Thoracic aorta (tissue), 2 donors: ENCODE results near the gene PDGFRB. TPM values are rescaled to one million over a fixed set of nuclear protein-coding genes. Genes with fewer than 3 reads are reported as not detected.

Experiments used
- ATAC-seq: fragments of 150-250 bp; one replicate; pipeline ENCODE4 v1.8.0; 2017; ENCODE audit warnings: low read depth; ENCODE audit not compliant: insufficient number of reproducible peaks, low FRiP score
- DNase-seq: peaks from one replicate; pipeline ENCODE4 v3.0.0-alpha.2; 2020; ENCODE audit warnings: low spot score
- H3K27ac ChIP-seq, 2 donors: fragments of 200-600 bp; sonication (generic); 1 replicate in 1 of 2; 2 replicates in 1 of 2; pipeline ENCODE4 v1.5.1; 2016; ENCODE audit warnings: mild to moderate bottlenecking in 2 of 2, moderate library complexity in 2 of 2
- H3K27me3 ChIP-seq: fragments of 200-600 bp; sonication (generic); replicated peaks from 2 replicates; pipeline ENCODE4 v1.6.0; 2016; ENCODE audit warnings: mild to moderate bottlenecking; ENCODE audit not compliant: insufficient read depth
- H3K36me3 ChIP-seq: fragments of 200-600 bp; sonication (generic); one replicate; pipeline ENCODE4 v1.5.1; 2016
- H3K4me1 ChIP-seq, 2 donors: fragments of 200-600 bp; sonication (generic); 1 replicate in 1 of 2; 2 replicates in 1 of 2; pipeline versions ENCODE4 v1.5.1 to v1.6.0; 2016; ENCODE audit warnings: low read depth in 2 of 2, mild to moderate bottlenecking in 1 of 2; ENCODE audit not compliant: control insufficient read depth in 1 of 2
- H3K4me3 ChIP-seq: fragments of 200-600 bp; sonication (generic); 2 replicates; pipeline ENCODE4 v1.5.1; 2016; ENCODE audit warnings: mild to moderate bottlenecking
- H3K9me3 ChIP-seq: fragments of 200-600 bp; sonication (generic); 2 replicates; pipeline ENCODE4 v1.5.1; 2016
- total RNA-seq, 2 donors: library from RNA; depleted of rRNA; stranded (reverse); fragments of >200 nt; gene quantifications; one replicate each; pipeline versions ENCODE4 v1.1.0 to v1.2.3, GENCODE V29; 2016
- TF ChIP-seq, protein P1 (sequence below): fragments of 200-600 bp; sonication (generic); IDR thresholded peaks from one replicate; pipeline ENCODE4 v1.5.1; 2019; ENCODE audit warnings: antibody characterized with exemption

The PDGFRB gene
- total RNA-seq, 2 donors from 2014 or later, result 362 to 421 TPM

DNA sequence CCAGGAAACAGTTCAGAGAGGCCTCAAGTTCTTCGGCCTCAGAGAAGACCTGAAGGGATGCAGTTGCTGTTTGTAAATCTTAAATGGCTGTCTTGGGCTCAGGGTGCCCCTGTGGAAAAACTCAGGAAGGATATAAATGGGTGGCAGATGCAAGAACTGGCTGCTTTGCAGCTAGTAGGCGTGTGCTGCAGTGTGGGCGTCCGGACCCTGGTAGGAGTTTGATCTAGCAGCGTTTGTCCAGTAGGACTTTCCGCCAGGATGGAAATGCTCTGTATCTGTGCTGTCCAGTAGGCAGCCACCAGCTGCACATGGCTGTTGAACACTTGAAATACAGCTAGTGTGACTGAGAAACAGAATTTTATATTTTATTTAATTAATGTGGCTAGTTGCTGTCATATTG, 18.6 kb upstream of the PDGFRB start:
- no peak overlapping the region for H3K4me3 ChIP-seq
- ATAC-seq, result no peak
- H3K36me3 ChIP-seq, result no peaks in the 10 kb centered on the region
- no peaks in the 10 kb centered on the region for H3K27me3 ChIP-seq
- no peak for DNase-seq
- H3K27ac ChIP-seq, result no peak overlapping the region
- TF ChIP-seq, protein P1, sequence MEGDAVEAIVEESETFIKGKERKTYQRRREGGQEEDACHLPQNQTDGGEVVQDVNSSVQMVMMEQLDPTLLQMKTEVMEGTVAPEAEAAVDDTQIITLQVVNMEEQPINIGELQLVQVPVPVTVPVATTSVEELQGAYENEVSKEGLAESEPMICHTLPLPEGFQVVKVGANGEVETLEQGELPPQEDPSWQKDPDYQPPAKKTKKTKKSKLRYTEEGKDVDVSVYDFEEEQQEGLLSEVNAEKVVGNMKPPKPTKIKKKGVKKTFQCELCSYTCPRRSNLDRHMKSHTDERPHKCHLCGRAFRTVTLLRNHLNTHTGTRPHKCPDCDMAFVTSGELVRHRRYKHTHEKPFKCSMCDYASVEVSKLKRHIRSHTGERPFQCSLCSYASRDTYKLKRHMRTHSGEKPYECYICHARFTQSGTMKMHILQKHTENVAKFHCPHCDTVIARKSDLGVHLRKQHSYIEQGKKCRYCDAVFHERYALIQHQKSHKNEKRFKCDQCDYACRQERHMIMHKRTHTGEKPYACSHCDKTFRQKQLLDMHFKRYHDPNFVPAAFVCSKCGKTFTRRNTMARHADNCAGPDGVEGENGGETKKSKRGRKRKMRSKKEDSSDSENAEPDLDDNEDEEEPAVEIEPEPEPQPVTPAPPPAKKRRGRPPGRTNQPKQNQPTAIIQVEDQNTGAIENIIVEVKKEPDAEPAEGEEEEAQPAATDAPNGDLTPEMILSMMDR, result no peak
- no peaks in the 10 kb centered on the region for H3K9me3 ChIP-seq
- peaks cover 10 to 40% of the 10 kb centered on the region in 2 donors for H3K4me1 ChIP-seq

GRCh38 chr5:150173161-150173560, 17.5 kb upstream of the PDGFRB start:
- DNase-seq (no peak), ATAC-seq (no peak)
- no peaks in the 10 kb centered on the region for H3K27me3 ChIP-seq
- peaks cover 10 to 33% of the 10 kb centered on the region in 2 donors for H3K4me1 ChIP-seq
- no peak overlapping the region for H3K27ac ChIP-seq
- no peaks in the 10 kb centered on the region for H3K36me3 ChIP-seq
- no peaks in the 10 kb centered on the region for H3K9me3 ChIP-seq
- H3K4me3 ChIP-seq, result no peak overlapping the region
- TF ChIP-seq, protein P1, result no peak

DNA sequence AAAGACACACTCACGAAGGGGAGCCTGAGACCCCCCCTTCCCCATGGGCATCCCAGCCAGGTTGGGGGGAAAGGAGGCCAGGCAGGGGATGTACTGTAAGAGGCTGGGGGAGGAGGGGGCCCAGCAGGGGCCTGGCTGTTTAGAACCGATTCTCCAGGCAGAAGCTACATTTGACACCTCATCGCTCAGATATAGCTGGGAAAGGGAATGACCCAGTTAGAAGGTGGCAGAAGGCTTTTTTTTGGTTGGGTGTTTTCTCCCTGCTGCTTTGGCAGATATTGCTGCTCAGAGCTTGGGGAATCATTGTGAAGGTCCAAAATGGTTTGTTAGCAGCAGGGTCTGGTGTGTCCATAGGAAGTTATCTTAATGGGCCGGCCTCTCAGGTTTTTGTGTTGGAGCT, 16.9 kb upstream of the PDGFRB start:
- TF ChIP-seq, protein P1, result no peak
- ATAC-seq, result no peak
- peaks cover 10 to 30% of the 10 kb centered on the region in 2 donors for H3K4me1 ChIP-seq
- DNase-seq, result no peak
- H3K27me3 ChIP-seq, result no peaks in the 10 kb centered on the region
- H3K4me3 ChIP-seq, result no peak overlapping the region
- no peaks in the 10 kb centered on the region for H3K9me3 ChIP-seq
- no peaks in the 10 kb centered on the region for H3K36me3 ChIP-seq
- no peak overlapping the region for H3K27ac ChIP-seq

GRCh38 chr5:150172145-150172544, 16.5 kb upstream of the PDGFRB start:
- H3K4me1 ChIP-seq, result peaks cover 7 to 26% of the 10 kb centered on the region in 2 donors
- H3K36me3 ChIP-seq, result no peaks in the 10 kb centered on the region
- ATAC-seq, result no peak
- H3K9me3 ChIP-seq, result no peaks in the 10 kb centered on the region
- TF ChIP-seq, protein P1, result no peak
- no peak overlapping the region for H3K27ac ChIP-seq
- H3K27me3 ChIP-seq, result no peaks in the 10 kb centered on the region
- no peak for DNase-seq
- no peak overlapping the region for H3K4me3 ChIP-seq

DNA sequence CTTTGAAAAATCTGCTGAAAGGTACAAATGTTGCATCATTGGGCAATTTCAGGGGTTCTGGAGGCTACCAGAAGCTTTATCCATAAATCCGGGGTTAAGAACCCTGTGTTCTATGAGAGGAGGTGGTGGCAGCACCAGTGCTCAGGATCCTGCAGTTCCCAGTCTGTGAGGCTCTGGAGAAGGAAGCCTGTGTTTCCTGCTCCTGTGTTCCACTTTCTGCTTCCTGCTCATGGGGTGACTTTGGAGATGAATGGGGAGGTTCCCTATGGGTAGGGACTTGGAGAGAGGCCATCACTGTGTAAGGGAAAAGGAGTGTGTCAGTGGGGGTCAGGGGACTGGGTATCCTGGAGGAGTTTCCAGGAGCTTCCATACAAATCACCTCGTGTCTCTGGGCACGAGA, 13.2 kb upstream of the PDGFRB start:
- Histone ChIP-seq H3K27me3 (no peaks in the 10 kb centered on the region), H3K27ac (no peak overlapping the region), H3K36me3 (no peaks in the 10 kb centered on the region), H3K4me3 (no peak overlapping the region), H3K4me1 (peaks cover under 1 to 1% of the 10 kb centered on the region in 2 donors), H3K9me3 (no peaks in the 10 kb centered on the region)
- ATAC-seq, result no peak
- DNase-seq, result no peak
- TF ChIP-seq, protein P1, result no peak
